ENCODE measurements around the gene APOBEC2. TPM values are rescaled to one million over a fixed set of nuclear protein-coding genes. Genes with fewer than 3 reads are reported as not detected.

APOBEC2 gene
- total and polyA plus RNA-seq, 9 of the 15 experiments (the other 6 are each of a cell fraction or from before 2014, with no cell fraction given) = 0.25 to 1.6 TPM; not detected in 7

GRCh38 chr6:41065550-41066026, 12.6 kb downstream of the APOBEC2 start:
- no peak overlapping the region for H3K9ac ChIP-seq (ENCODE audit: insufficient read depth in 1 of 2, low read depth in 2 of 2, low read length in 2 of 2)
- peaks cover 0 to 7% of the 10 kb centered on the region in 2 experiments; a peak in 1 of 5 replicates for H3K4me1 ChIP-seq (replicated peaks in 1 of 2; ENCODE audit: control insufficient read depth in 2 of 2, insufficient read depth in 2 of 2, low read length in 2 of 2)
- no peaks in the 10 kb centered on the region for H3K27me3 ChIP-seq (ENCODE audit: control insufficient read depth in 2 of 2, insufficient read depth in 2 of 2, low read length in 2 of 2)
- ChIA-PET POLR2A (interaction anchor here (0.7 kb wide), 1 partner anchor 12 kb away, joined by 3 read pairs; no protein-coding TSS in a partner anchor), CTCF (ENCODE audit: low intra/inter-chr PET ratio) (interaction anchor here (1.6 to 4.0 kb wide), 2 partner anchors 28 to 60 kb away, joined by 5 to 26 read pairs; no protein-coding TSS in a partner anchor)
- 70% methylated on average over 2 of the region's 2 CpGs for WGBS (ENCODE audit: insufficient coverage, low coverage, missing lambda C conversion rate)
- H3K36me3 ChIP-seq (ENCODE audit: control insufficient read depth, insufficient read depth, low read length) = peaks cover 81% of the 10 kb centered on the region
- peaks cover 6% of the 10 kb centered on the region; the same call in 2 of the 3 replicates for H3K79me2 ChIP-seq (ENCODE audit: control insufficient read depth, insufficient read depth, low read length)
- H2AFZ ChIP-seq (ENCODE audit: low read depth, low read length) = no peak overlapping the region
- TF ChIP-seq ZNF277 (CRISPR knock-in tag; IDR thresholded peaks at IDR 0.05; ENCODE audit: borderline replicate concordance) (no peak), U2AF1 (optimal IDR thresholded peaks at IDR 0.05; ENCODE audit: low read depth, low read length) (no peak), CREBBP (IDR thresholded peaks at IDR 0.05; ENCODE audit: low read depth, low read length) (no peak), ZNF696 (CRISPR knock-in tag; conservative IDR thresholded peaks at IDR 0.05) (no peak), ZNF507 (tag; conservative IDR thresholded peaks at IDR 0.05) (no peak), HNRNPH1 (optimal IDR thresholded peaks at IDR 0.05; ENCODE audit: low read depth, low read length) (no peak), CTCFL (IDR thresholded peaks at IDR 0.05; ENCODE audit: borderline replicate concordance, insufficient read depth, low read depth, low read length, poor library complexity, severe bottlenecking) (no peak), JUN (IDR thresholded peaks at IDR 0.05; ENCODE audit: borderline replicate concordance, low read depth, low read length) (no peak), JUN (CRISPR knock-in tag; IDR thresholded peaks at IDR 0.05; ENCODE audit: borderline replicate concordance) (no peak), U2AF2 (optimal IDR thresholded peaks at IDR 0.05; ENCODE audit: low read depth, low read length) (no peak), RERE (CRISPR knock-in tag; IDR thresholded peaks at IDR 0.05; ENCODE audit: borderline replicate concordance) (no peak)
- in situ Hi-C loops (cut with MboI) (no loop called here), intact Hi-C loops (cut with micrococcal nuclease) (loop anchor here (2.0 to 5.0 kb wide), 2 partner anchors 38 to 59 kb away; no protein-coding TSS in a partner anchor)
- H3K4me3 ChIP-seq = no peak overlapping the region
- H3K4me2 ChIP-seq (ENCODE audit: insufficient read depth, low read length) = no peak overlapping the region
- BruUV-seq (replicated peaks) = no TSS peak
- DNase-seq (ENCODE audit: extremely low read depth in 1 of 4, low spot score in 3 of 4) (no peak), ATAC-seq (no peak), FAIRE-seq (no peak)
- H3K9me1 ChIP-seq (ENCODE audit: control insufficient read depth, insufficient read depth, low read length) = no peaks in the 10 kb centered on the region
- H3K27ac ChIP-seq (ENCODE audit: extremely low read depth, low read depth, low read length) = no peak overlapping the region
- H4K20me1 ChIP-seq (replicated peaks; ENCODE audit: control insufficient read depth, insufficient read depth, low read length) = no peaks in the 10 kb centered on the region
- no peaks in the 10 kb centered on the region for H3K9me3 ChIP-seq (replicated peaks; ENCODE audit: control insufficient read depth, insufficient read depth, low read depth, low read length)

All from K562 (cell line).